KMS-11 (cell line): ENCODE results near the gene SPAG6.

Source experiments
- H2AFZ ChIP-seq: fragments of 200-600 bp; sonication (generic); 2 replicates; pipeline ENCODE4 v1.6.1; 2016; ENCODE audit warnings: antibody characterized with exemption, mixed run types, low read depth
- H3K27ac ChIP-seq: fragments of 200-600 bp; sonication (generic); 2 replicates; pipeline ENCODE4 v1.6.1; 2016; ENCODE audit warnings: mild to moderate bottlenecking, mixed run types
- H3K27me3 ChIP-seq: fragments of 200-600 bp; sonication (generic); 2 replicates; pipeline ENCODE4 v1.6.1; 2017; ENCODE audit warnings: mild to moderate bottlenecking, low read depth, mixed run types, moderate library complexity; ENCODE audit not compliant: insufficient read depth
- H3K36me3 ChIP-seq: fragments of 200-600 bp; sonication (generic); 2 replicates; pipeline ENCODE4 v1.6.1; 2017; ENCODE audit warnings: mild to moderate bottlenecking, mixed run types; ENCODE audit not compliant: insufficient read depth
- H3K4me1 ChIP-seq: fragments of 200-600 bp; sonication (generic); 2 replicates; pipeline ENCODE4 v1.6.1; 2016; ENCODE audit warnings: mild to moderate bottlenecking, low read depth, mixed run types; ENCODE audit not compliant: poor library complexity, severe bottlenecking
- H3K4me2 ChIP-seq: fragments of 200-600 bp; sonication (generic); 2 replicates; pipeline ENCODE4 v1.7.0; 2016; ENCODE audit warnings: mild to moderate bottlenecking, mixed run types
- H3K4me3 ChIP-seq: fragments of 200-600 bp; sonication (generic); IDR thresholded peaks from 2 replicates; pipeline ENCODE4 v1.6.1; 2017; ENCODE audit warnings: low read depth, low read length, mixed read lengths; ENCODE audit not compliant: insufficient read depth
- H3K79me2 ChIP-seq: fragments of 200-600 bp; sonication (generic); 2 replicates; pipeline ENCODE4 v1.6.1; 2016; ENCODE audit warnings: low read depth, mixed run types; ENCODE audit not compliant: insufficient read depth
- H3K9ac ChIP-seq: fragments of 200-600 bp; sonication (generic); 2 replicates; pipeline ENCODE4 v1.6.1; 2016; ENCODE audit warnings: mild to moderate bottlenecking, mixed run types
- H4K20me1 ChIP-seq: fragments of 200-600 bp; sonication (generic); 2 replicates; pipeline ENCODE4 v1.6.1; 2016; ENCODE audit warnings: mild to moderate bottlenecking, mixed run types; ENCODE audit not compliant: insufficient read depth
- TF ChIP-seq, protein P1 (sequence below): fragments of 200-600 bp; sonication (generic); conservative IDR thresholded peaks from 2 replicates; pipeline ENCODE4 v1.6.1; 2017; ENCODE audit warnings: low read depth, mild to moderate bottlenecking, antibody characterized with exemption, low read length, moderate library complexity, mixed read lengths

The SPAG6 gene

DNA sequence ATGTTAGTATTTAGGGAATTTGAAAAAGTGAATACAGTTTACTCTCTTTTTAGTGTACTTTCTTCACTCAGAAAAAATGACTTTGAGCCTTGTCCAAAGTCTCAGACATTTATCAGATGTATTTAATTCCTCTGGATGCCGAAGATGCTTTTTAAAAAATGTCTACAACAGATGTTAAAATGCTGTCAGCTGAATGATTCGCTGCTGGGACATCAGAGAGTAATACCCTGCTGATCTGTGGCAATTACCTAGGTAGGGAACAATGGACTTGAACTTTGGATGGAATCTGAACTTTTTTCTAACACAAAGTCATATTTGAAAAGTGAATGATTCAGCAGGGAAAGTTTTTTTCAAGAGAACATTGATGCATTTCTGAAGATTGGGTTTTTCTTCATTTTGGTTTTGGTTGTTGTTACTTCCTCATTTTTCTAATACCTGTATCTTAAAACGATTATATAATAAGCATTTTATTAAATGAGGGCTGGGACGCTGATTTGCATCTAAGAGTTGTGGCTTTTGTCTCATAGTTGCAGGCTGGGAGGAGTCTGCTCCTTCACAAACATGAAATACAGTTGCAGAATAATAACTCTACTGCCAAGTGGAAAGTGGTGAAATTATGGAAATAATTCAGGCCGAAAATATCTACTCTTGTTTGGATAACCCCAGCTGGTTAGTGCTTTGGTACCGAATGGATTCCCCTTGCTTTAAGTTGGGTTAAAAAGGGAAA, 98.0 kb downstream of the SPAG6 start:
- Histone ChIP-seq H3K27ac (no peak overlapping the region), H3K79me2 (peaks cover 13% of the 10 kb centered on the region; the same call in 1 of the 2 replicates), H3K36me3 (no peaks in the 10 kb centered on the region), H3K4me3 (no peak overlapping the region), H3K4me1 (peaks cover 16% of the 10 kb centered on the region), H3K27me3 (no peaks in the 10 kb centered on the region), H3K9ac (no peak overlapping the region), H4K20me1 (no peaks in the 10 kb centered on the region), H3K4me2 (no peak overlapping the region), H2AFZ (no peak overlapping the region)
- TF ChIP-seq, protein P1, sequence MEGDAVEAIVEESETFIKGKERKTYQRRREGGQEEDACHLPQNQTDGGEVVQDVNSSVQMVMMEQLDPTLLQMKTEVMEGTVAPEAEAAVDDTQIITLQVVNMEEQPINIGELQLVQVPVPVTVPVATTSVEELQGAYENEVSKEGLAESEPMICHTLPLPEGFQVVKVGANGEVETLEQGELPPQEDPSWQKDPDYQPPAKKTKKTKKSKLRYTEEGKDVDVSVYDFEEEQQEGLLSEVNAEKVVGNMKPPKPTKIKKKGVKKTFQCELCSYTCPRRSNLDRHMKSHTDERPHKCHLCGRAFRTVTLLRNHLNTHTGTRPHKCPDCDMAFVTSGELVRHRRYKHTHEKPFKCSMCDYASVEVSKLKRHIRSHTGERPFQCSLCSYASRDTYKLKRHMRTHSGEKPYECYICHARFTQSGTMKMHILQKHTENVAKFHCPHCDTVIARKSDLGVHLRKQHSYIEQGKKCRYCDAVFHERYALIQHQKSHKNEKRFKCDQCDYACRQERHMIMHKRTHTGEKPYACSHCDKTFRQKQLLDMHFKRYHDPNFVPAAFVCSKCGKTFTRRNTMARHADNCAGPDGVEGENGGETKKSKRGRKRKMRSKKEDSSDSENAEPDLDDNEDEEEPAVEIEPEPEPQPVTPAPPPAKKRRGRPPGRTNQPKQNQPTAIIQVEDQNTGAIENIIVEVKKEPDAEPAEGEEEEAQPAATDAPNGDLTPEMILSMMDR = no peak

DNA sequence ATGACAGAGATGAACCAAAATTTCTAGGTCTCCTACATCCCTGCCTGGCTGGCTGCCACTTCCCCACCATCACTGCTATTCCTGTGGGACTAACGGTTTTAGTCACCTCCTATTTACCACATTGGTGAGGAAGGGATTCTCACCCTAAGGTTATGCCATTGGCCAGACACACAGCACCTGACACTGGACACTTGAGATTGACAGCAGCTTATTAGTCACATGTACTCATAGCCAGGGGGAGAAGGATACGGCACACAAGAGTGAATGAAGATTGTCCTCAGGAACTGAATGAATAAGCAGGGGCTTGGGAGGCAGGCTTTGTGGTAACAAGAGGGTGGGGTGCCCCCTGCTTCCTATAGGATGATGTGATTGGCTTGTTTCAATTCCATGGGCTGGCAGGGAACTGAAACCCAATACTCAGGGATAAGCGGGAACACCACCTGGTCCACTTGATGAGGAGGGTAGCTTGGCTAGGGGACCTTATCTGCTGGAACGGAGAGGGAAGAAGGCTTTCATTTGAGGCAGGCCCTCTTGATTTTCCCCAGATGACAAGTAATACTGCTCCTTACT, 99.0 kb downstream of the SPAG6 start:
- Histone ChIP-seq H4K20me1 (no peaks in the 10 kb centered on the region), H3K4me2 (no peak overlapping the region), H3K4me3 (no peak overlapping the region), H3K9ac (no peak overlapping the region), H3K27ac (no peak overlapping the region), H3K79me2 (peaks cover 3% of the 10 kb centered on the region; the same call in 1 of the 2 replicates), H2AFZ (no peak overlapping the region), H3K36me3 (no peaks in the 10 kb centered on the region), H3K27me3 (no peaks in the 10 kb centered on the region), H3K4me1 (peaks cover 6% of the 10 kb centered on the region)
- TF ChIP-seq, protein P1 = no peak

DNA sequence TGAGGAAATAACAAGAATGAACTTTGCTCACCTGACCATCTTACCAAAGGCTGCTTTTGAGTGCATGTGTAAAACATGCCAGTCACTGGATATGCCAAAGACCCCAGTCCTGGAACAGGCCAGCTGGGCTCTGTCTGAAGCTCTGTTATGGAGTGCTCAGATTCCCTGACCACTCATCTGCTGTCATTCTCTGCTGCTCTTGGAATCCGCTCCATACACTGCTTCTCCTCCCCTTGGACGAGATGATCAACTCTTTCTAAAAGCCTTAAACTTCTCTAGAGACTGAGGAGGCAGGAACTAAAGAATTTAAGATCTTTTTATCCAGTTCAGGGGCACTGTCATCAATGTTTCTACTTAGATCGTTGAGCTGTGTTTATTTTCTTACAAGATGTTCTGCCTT, 100.2 kb downstream of the SPAG6 start:
- Histone ChIP-seq H3K4me1 (no peaks in the 10 kb centered on the region), H3K9ac (no peak overlapping the region), H3K27me3 (no peaks in the 10 kb centered on the region), H2AFZ (no peak overlapping the region), H4K20me1 (no peaks in the 10 kb centered on the region), H3K36me3 (no peaks in the 10 kb centered on the region), H3K4me2 (no peak overlapping the region), H3K27ac (no peak overlapping the region), H3K79me2 (no peaks in the 10 kb centered on the region), H3K4me3 (no peak overlapping the region)
- TF ChIP-seq, protein P1 = no peak

DNA sequence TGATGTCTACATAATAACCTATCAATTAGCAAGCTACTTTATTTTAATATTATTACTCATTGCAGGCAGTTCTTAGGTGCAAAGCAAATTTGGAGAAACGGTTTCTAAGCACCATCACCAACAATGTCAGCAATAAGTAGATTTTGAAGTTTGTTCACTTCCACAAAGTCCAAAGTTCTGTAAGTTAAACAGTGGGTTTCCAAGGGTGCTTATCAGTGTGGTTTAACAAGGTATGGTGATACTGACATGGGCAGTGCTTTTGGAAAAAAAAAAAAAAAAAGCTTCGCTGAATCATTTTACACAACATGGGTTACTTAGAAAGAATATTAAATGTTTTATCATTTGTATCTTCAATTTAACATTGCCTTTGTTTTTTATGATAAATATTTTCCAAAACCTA, 101.8 kb downstream of the SPAG6 start:
- Histone ChIP-seq H3K27ac (no peak overlapping the region), H3K4me1 (no peaks in the 10 kb centered on the region), H3K27me3 (no peaks in the 10 kb centered on the region), H3K79me2 (no peaks in the 10 kb centered on the region), H3K4me3 (no peak overlapping the region), H3K36me3 (no peaks in the 10 kb centered on the region), H4K20me1 (no peaks in the 10 kb centered on the region), H3K4me2 (no peak overlapping the region), H3K9ac (no peak overlapping the region), H2AFZ (no peak overlapping the region)
- TF ChIP-seq, protein P1 = no peak
